Limb (tissue), 2 donors: ENCODE results near the gene TRIM14.
"Not testable (repeated sequence)": the region's sequence is repeated elsewhere in the genome, so short reads cannot be mapped to it uniquely, and the experiment has no call there.

Experiments
- DNase-seq, 2 donors: peaks; one replicate each; pipeline ENCODE4 v3.0.0-alpha.2; 2016; ENCODE audit errors: extremely low spot score in 2 of 2

The TRIM14 gene

DNA sequence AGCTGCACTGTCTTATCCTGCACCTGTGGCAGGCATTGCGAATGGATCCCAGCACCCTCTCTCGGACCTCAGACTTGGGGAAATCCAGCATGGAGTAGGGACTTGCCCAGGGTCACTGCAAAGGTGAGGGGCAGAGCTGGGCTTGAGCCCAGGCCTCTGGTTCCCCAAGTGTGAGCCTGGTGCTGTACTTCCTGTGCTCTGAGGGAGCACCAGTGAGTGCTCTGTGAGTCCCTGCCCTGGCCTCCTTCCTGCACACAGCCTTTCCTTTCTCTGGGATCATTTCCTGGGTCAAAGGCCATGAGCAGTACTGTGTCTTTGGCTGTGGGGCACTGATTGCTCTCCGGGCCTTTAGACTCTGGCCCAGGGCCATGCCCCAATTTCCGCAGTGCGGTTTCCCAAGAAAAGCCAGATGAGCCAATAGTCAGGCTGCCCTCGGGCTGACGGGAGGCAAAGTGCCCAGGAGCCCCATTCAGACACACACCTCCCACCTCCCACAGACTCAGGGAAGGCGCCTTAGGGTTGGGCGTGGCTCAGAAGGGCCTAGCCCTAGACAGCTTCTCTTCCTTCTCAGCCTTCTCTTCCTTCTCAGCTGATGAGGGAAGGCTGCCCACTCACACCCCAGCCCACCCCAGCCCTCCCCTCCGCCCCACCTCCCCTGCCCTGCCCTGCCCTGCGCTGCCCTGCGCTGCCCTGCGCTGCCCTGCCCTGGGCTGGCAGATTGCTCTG is 23.3 kb upstream of the TRIM14 start:
- no peak for DNase-seq

DNA sequence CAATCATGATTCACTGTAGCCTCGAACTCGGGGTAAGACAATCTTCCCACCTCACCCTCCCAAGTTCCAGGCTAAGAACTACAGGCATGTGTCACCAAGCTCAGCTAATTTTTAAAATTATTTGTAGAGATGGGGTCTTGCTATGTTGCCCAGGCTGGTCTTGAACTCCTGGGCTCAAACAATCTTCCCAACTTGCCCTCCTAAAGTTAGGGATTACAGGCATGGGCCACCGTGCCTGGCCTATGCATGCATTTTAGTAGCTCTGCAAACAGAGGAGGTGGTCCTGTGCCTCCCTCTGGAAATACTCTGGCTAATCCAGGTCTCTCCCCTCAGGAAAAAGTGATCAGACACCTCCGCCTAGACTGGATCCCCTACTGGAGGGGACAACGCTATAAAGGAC is 21.5 kb upstream of the TRIM14 start:
- DNase-seq, result no peak

DNA sequence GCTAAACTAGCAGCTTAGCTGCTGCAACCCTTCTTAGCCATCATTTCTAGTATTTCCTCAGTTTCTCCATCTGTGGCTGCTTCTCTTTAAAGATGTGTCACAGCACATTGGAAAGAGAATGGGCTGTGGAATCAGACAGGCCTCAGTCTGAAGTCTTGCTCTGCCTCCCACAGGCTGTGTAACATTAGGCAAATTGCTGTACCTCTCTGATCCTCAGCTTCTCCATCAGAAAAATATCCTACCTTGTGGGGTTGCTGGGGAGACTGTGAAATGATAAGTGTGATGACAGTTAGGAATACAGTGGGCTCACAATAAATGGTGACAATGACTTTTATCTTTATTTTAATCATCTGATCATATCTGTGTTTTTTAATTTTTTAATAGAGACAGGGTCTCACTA is 17.5 kb upstream of the TRIM14 start:
- no peak for DNase-seq

GRCh38 chr9:98135938-98136337 is 16.9 kb upstream of the TRIM14 start:
- no peak for DNase-seq

DNA sequence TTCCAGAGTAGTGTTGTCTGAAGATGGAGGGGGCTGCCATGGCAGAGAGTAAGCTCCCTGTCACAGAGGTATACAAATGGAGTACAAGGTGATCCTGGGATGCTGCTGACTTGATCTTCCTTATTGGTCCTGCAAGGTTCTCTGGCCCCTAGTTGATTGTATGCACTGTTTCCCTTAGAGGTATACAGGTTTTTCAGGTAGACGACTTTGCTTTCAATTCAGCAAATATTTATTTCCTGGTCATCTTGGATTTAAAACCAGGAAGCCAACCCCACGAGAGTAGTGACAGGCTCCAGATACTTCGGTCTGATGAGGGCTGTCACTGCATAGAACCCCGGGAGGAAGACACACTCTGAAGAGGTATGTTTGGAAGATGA is 16.5 kb upstream of the TRIM14 start:
- no peak for DNase-seq

GRCh38 chr9:98134702-98135557 is 15.9 kb upstream of the TRIM14 start:
- no peak for DNase-seq

GRCh38 chr9:98132806-98133631 is 14.0 kb upstream of the TRIM14 start:
- DNase-seq, result no peak

DNA sequence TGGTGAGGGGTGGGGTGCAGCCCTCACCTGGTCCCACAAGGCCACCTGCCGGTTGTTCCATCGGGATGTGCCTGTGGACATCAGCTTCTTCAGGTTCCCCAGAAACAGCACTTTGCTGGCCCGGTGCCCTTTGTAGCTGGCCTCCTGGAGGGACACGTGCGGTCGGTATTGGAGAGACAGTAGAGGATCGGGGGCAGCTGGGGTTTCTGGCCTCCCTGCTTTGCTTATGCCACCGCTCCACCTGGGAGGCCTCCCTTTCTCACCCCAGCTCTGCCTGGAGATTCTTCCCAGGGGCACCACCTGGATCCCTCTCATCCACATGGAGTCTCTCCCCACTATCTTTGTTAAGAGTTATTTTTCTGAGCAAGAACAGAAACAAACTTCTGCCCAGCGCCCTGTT is 13.1 kb upstream of the TRIM14 start:
- no peak for DNase-seq

GRCh38 chr9:98130576-98131228 is 11.7 kb upstream of the TRIM14 start:
- DNase-seq, result no peak

- not testable (repeated sequence) for DNase-seq
Observed at GRCh38 chr9:98130060-98130459, 11.0 kb upstream of the TRIM14 start.

GRCh38 chr9:98129451-98129881 is 10.4 kb upstream of the TRIM14 start:
- DNase-seq, result no peak

GRCh38 chr9:98128316-98128715 is 9.3 kb upstream of the TRIM14 start:
- no peak for DNase-seq

- no peak for DNase-seq
Observed at GRCh38 chr9:98127226-98127625, 8.2 kb upstream of the TRIM14 start.

DNA sequence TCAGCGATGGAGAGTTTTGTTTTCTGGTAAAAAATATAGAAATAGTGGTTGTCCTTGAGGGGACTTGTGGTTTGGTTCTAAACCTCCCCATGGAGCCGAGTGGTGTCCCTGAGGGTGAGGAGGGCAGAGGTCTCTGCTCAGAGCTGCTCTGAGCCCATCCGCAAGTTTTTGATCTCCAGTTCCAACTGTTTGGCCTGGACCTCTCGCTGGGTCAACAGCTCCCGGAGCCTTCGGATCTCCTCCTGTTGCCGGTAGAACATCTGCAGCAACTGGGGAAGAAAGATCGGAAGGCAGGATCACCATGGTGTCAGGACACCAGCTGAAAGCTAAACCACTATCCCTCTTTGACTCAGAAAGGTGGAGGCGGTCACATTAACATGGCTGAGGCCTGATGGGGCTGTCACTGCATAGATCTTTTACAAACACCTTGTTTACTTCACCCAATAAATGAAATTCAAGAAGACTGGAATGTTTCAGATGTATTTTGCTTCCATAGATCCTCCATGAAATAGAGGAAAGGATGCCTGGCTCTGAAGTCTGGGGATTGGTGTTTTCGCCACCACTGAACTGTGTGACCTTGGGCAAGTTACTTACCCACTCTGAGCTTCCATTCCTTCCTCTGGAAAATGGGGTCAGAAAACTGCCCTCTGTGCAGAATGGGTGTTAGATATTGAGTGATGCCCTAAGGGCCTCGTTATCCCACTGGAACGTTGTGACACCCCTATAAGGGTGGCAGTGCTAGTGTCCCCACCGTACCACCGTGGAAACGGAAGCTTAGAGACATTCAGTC is 5.8 kb upstream of the TRIM14 start:
- no peak for DNase-seq

- DNase-seq, result not testable (repeated sequence)
Observed at GRCh38 chr9:98124091-98124490, 5.1 kb upstream of the TRIM14 start.

DNA sequence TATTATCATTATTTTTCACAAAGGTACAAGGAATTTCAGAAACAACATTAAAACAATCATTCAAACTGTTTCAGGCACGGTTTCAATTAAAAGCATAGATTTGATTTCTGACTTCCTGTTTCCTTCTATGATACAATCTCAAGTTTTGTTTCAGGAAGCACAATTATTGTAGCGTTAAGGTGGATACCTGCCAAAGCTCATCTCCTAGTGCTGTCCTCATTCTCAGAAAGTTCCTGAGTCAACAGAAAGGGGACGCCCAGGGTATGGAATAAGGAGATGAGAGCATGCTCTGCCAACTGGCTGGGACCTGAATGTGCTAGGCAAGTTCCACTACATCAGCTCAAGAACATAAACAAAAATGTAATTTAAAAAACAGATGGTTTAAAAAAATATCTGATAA is 2.0 kb upstream of the TRIM14 start:
- DNase-seq, result no peak

DNA sequence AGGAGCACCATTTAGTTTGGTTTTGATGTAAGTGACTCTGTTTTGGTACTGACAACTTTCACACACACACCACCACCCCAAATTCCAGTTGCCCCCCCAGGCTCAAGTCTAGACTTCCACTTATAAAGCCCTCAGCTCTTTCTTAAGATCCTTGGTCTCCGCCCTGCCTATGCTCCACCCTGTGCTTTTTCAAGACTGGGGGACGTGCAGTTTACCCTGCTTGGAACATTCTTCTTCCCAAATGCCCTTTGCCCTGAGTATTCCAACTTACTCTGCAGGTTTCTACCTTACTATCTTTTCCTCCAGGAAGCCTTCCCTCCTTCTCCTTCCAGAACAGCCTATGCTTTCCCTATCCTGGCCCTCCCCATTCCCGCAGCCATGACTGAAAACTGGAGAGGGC is 1.5 kb upstream of the TRIM14 start:
- DNase-seq, result no peak

GRCh38 chr9:98117984-98118639 is 910 bp downstream of the TRIM14 start:
- no peak for DNase-seq

DNA sequence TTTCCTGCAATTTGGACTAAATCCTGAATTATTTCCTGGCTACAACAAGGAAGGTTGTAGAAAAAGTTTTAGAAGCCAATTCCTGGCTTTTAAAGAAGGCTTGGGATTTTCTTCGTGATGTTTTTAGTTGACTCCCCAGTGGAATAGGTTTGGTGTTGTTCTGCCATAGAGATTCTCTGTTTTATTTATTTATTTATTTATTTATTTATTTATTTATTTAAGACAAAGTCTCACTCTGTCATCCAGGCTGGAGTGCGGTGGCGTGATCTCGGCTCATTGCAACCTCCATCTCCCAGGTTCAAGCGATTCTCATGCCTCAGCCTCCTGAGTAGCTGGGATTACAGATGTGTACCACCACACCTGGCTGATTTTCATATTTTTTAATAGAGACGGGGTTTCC is 1.9 kb downstream of the TRIM14 start:
- not testable (repeated sequence) for DNase-seq

DNA sequence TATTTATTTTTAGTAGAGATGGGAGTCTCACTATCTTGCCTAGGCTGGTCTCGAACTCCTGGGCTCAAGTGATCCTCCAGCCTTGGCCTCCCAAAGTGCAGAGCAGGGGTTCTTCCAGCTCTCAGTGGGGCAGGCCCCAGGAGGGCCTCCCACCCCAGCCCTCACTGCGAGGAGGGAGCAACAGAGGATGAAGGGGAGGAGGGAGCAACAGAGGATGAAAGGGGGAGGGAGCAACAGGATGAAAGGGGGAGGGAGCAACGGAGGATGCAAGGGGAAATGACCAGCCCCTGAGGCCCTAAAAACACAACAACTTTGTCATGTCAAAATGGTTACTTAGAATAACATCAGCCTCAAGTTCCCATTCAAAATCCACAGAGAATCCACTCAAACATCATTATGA is 10.0 kb downstream of the TRIM14 start:
- no peak for DNase-seq
